Fibroblast of lung (primary cell): ENCODE data around the gene SURF6.

ENCODE experiments used
- EZH2 ChIP-seq: IDR thresholded peaks from 2 replicates; pipeline ENCODE4 v1.5.1; 2012; ENCODE audit warnings: low read length, control low read depth, mild to moderate bottlenecking; ENCODE audit errors: missing control alignments
- TF ChIP-seq, protein P1 (sequence below), 2 donors: IDR thresholded peaks in 1 of 2; conservative IDR thresholded peaks in 1 of 2; 1 replicate in 1 of 2; 2 replicates in 1 of 2; pipeline ENCODE4 v1.5.1; 2011 to 2012; ENCODE audit warnings: low read length in 2 of 2, control low read depth in 1 of 2, inconsistent platforms in 1 of 2, low read depth in 1 of 2, mild to moderate bottlenecking in 1 of 2

DNA sequence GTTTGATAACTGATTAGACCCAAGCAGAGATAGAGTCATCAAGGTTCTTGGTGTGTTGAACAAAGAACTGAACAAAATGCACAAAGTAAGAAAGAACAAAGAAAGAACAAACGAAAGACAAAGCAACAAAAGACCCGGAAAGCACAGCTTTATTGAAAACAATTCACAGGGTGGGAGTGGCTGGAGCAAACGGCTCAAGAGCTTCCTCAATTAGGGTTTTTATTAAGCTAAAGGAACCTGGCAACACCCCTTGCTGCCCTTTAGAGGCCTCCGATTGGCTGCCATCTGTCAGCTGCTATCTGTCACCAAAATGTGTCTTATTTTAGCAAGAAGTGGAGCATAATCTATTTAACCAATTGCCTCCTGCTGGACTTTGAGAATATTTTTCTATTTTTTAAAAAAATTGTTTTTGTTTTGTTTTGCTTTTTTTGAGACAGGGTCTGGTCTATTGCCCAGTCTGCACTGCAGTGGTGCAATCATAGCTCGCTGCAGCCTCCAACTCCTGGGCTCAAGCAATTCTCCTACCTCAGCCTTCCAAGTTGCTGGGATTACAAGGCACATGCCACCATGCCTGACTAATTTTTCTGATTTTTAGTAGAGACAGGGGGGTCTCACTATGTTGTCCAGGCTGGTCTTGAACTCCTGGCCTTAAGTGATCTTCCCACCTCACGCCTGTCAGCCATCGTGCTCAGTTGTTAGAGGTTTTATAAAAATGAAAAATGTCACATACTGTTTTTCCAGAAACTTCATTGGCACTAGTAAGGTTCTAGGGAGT is 53.3 kb downstream of the SURF6 start:
- no peak for TF ChIP-seq EZH2
- TF ChIP-seq, protein P1, sequence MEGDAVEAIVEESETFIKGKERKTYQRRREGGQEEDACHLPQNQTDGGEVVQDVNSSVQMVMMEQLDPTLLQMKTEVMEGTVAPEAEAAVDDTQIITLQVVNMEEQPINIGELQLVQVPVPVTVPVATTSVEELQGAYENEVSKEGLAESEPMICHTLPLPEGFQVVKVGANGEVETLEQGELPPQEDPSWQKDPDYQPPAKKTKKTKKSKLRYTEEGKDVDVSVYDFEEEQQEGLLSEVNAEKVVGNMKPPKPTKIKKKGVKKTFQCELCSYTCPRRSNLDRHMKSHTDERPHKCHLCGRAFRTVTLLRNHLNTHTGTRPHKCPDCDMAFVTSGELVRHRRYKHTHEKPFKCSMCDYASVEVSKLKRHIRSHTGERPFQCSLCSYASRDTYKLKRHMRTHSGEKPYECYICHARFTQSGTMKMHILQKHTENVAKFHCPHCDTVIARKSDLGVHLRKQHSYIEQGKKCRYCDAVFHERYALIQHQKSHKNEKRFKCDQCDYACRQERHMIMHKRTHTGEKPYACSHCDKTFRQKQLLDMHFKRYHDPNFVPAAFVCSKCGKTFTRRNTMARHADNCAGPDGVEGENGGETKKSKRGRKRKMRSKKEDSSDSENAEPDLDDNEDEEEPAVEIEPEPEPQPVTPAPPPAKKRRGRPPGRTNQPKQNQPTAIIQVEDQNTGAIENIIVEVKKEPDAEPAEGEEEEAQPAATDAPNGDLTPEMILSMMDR (conservative IDR thresholded peaks at IDR 0.05 in 1 of 2, IDR thresholded peaks at IDR 0.05 in 1 of 2; ENCODE audit: low read depth in 1 of 2, low read length in 2 of 2), result no peak
